Measurements from ENCODE around the gene PAGR1.

The PAGR1 gene

DNA sequence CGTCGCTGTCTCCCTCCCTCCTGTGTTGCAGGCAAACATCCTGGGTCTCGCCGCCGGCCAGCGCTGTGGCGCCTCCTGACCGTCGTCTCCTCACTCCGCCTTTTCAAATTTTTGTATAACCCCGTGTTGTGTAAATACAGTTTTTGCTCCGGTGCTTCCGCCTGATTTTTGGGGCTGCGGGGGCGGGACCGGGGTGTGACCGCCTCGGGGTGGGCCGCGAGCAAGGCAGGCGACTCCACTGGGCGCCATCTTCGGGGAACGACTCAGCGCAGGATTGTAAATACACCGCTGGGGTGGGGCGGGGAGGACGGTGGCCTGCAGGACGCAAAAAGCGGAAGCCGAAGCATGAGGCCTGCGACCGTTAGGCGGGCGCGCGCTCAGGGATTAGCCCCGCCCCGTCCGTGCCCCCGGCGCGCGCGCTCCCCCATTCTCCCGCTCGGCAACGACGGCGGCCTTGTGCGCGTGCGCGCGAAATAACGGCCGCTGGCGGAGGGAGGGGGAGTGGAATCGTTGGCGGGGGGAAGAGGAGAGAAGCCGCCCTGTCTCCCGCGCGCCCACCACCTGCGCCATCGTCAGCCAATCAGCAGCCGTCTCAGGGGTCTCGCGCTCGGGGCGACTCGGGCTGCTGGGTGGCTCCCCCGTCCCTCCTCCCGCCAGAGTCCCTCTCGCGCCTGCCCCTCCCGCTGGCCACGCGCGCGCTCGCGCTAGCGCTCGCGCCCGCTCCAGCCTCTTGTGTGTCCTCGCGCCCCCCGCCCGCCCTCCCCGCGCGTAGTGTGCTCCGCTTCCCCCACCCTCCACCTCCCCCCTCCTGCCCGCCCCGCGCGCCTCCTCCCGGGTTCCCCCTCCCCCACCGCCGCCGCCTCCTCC is 10.5 kb upstream of the PAGR1 start (continued):
- TF ChIP-seq, protein P1, sequence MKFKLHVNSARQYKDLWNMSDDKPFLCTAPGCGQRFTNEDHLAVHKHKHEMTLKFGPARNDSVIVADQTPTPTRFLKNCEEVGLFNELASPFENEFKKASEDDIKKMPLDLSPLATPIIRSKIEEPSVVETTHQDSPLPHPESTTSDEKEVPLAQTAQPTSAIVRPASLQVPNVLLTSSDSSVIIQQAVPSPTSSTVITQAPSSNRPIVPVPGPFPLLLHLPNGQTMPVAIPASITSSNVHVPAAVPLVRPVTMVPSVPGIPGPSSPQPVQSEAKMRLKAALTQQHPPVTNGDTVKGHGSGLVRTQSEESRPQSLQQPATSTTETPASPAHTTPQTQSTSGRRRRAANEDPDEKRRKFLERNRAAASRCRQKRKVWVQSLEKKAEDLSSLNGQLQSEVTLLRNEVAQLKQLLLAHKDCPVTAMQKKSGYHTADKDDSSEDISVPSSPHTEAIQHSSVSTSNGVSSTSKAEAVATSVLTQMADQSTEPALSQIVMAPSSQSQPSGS (tag by site-specific recombination; IDR thresholded peaks at IDR 0.05; ENCODE audit: low read depth): no peak
- TF ChIP-seq ZNF133 (tag by site-specific recombination; IDR thresholded peaks at IDR 0.05): no peak
- no peak for TF ChIP-seq ZSCAN16 (tag by site-specific recombination; IDR thresholded peaks at IDR 0.05)
- peak; percentile 96 for TF ChIP-seq ZBTB8A (tag by site-specific recombination; IDR thresholded peaks at IDR 0.05)
- peak; percentile 100 for TF ChIP-seq ZNF335 (tag by site-specific recombination; conservative IDR thresholded peaks at IDR 0.05)
- TF ChIP-seq FEZF1 (tag by site-specific recombination; IDR thresholded peaks at IDR 0.05): peak; percentile 26; the same call in 1 of the 2 replicates
- TF ChIP-seq GFI1B (tag by site-specific recombination; IDR thresholded peaks at IDR 0.05): peak; percentile 8
- TF ChIP-seq BCL11A (tag by site-specific recombination; IDR thresholded peaks at IDR 0.05; ENCODE audit: low read depth): no peak
- TF ChIP-seq ZNF624 (tag by site-specific recombination; IDR thresholded peaks at IDR 0.05): no peak
- no peak for TF ChIP-seq ZNF621 (tag by site-specific recombination; IDR thresholded peaks at IDR 0.05)
- TF ChIP-seq, protein P2, sequence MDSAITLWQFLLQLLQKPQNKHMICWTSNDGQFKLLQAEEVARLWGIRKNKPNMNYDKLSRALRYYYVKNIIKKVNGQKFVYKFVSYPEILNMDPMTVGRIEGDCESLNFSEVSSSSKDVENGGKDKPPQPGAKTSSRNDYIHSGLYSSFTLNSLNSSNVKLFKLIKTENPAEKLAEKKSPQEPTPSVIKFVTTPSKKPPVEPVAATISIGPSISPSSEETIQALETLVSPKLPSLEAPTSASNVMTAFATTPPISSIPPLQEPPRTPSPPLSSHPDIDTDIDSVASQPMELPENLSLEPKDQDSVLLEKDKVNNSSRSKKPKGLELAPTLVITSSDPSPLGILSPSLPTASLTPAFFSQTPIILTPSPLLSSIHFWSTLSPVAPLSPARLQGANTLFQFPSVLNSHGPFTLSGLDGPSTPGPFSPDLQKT (IDR thresholded peaks at IDR 0.05; ENCODE audit: borderline replicate concordance, low read depth, low read length): no peak
- TF ChIP-seq ZNF146 (tag by site-specific recombination; IDR thresholded peaks at IDR 0.05): peak; percentile 69; the same call in 1 of the 2 replicates
- TF ChIP-seq, protein P3, sequence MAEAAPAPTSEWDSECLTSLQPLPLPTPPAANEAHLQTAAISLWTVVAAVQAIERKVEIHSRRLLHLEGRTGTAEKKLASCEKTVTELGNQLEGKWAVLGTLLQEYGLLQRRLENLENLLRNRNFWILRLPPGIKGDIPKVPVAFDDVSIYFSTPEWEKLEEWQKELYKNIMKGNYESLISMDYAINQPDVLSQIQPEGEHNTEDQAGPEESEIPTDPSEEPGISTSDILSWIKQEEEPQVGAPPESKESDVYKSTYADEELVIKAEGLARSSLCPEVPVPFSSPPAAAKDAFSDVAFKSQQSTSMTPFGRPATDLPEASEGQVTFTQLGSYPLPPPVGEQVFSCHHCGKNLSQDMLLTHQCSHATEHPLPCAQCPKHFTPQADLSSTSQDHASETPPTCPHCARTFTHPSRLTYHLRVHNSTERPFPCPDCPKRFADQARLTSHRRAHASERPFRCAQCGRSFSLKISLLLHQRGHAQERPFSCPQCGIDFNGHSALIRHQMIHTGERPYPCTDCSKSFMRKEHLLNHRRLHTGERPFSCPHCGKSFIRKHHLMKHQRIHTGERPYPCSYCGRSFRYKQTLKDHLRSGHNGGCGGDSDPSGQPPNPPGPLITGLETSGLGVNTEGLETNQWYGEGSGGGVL (tag by site-specific recombination; IDR thresholded peaks at IDR 0.05): no peak
- TF ChIP-seq, protein P4, sequence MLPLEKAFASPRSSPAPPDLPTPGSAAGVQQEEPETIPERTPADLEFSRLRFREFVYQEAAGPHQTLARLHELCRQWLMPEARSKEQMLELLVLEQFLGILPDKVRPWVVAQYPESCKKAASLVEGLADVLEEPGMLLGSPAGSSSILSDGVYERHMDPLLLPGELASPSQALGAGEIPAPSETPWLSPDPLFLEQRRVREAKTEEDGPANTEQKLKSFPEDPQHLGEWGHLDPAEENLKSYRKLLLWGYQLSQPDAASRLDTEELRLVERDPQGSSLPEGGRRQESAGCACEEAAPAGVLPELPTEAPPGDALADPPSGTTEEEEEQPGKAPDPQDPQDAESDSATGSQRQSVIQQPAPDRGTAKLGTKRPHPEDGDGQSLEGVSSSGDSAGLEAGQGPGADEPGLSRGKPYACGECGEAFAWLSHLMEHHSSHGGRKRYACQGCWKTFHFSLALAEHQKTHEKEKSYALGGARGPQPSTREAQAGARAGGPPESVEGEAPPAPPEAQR (tag by site-specific recombination; IDR thresholded peaks at IDR 0.05): peak; percentile 85; the same call in 1 of the 2 replicates
- no peak for TF ChIP-seq ZNF48 (tag by site-specific recombination; IDR thresholded peaks at IDR 0.05)
- peak; percentile 94 for TF ChIP-seq ZNF324 (tag by site-specific recombination; IDR thresholded peaks at IDR 0.05)
- no peak for TF ChIP-seq TRIM28 (IDR thresholded peaks at IDR 0.05; ENCODE audit: borderline replicate concordance, low read length)
- TF ChIP-seq, protein P5, sequence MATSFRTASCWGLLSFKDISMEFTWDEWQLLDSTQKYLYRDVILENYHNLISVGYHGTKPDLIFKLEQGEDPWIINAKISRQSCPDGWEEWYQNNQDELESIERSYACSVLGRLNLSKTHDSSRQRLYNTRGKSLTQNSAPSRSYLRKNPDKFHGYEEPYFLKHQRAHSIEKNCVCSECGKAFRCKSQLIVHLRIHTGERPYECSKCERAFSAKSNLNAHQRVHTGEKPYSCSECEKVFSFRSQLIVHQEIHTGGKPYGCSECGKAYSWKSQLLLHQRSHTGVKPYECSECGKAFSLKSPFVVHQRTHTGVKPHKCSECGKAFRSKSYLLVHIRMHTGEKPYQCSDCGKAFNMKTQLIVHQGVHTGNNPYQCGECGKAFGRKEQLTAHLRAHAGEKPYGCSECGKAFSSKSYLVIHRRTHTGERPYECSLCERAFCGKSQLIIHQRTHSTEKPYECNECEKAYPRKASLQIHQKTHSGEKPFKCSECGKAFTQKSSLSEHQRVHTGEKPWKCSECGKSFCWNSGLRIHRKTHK (tag by site-specific recombination; IDR thresholded peaks at IDR 0.05): no peak
- TF ChIP-seq RBAK (tag by site-specific recombination; IDR thresholded peaks at IDR 0.05): no peak
- no peak for TF ChIP-seq ZNF747 (tag by site-specific recombination; IDR thresholded peaks at IDR 0.05)
- no peak for TF ChIP-seq PRDM1 (tag by site-specific recombination; IDR thresholded peaks at IDR 0.05)
- no peak for TF ChIP-seq ZNF670 (tag by site-specific recombination; IDR thresholded peaks at IDR 0.05; ENCODE audit: low read depth)
- TF ChIP-seq ZNF837 (tag by site-specific recombination; IDR thresholded peaks at IDR 0.05): peak; percentile 82; the same call in 1 of the 2 replicates
- TF ChIP-seq ZNF791 (tag by site-specific recombination; IDR thresholded peaks at IDR 0.05): no peak
- TF ChIP-seq ZNF214 (tag by site-specific recombination; IDR thresholded peaks at IDR 0.05; ENCODE audit: borderline replicate concordance): no peak
- TF ChIP-seq ZNF501 (tag by site-specific recombination; IDR thresholded peaks at IDR 0.05): no peak
- TF ChIP-seq ZNF623 (tag by site-specific recombination; IDR thresholded peaks at IDR 0.05): peak; percentile 7; the same call in 1 of the 2 replicates
- peak; percentile 69 for TF ChIP-seq EGR2 (tag by site-specific recombination; IDR thresholded peaks at IDR 0.05; ENCODE audit: low read depth)
- TF ChIP-seq KLF8 (tag by site-specific recombination; IDR thresholded peaks at IDR 0.05): peak; percentile 100
- TF ChIP-seq, protein P6, sequence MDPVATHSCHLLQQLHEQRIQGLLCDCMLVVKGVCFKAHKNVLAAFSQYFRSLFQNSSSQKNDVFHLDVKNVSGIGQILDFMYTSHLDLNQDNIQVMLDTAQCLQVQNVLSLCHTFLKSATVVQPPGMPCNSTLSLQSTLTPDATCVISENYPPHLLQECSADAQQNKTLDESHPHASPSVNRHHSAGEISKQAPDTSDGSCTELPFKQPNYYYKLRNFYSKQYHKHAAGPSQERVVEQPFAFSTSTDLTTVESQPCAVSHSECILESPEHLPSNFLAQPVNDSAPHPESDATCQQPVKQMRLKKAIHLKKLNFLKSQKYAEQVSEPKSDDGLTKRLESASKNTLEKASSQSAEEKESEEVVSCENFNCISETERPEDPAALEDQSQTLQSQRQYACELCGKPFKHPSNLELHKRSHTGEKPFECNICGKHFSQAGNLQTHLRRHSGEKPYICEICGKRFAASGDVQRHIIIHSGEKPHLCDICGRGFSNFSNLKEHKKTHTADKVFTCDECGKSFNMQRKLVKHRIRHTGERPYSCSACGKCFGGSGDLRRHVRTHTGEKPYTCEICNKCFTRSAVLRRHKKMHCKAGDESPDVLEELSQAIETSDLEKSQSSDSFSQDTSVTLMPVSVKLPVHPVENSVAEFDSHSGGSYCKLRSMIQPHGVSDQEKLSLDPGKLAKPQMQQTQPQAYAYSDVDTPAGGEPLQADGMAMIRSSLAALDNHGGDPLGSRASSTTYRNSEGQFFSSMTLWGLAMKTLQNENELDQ (tag by site-specific recombination; IDR thresholded peaks at IDR 0.05; ENCODE audit: low read depth): no peak
- TF ChIP-seq ZBTB20 (tag by site-specific recombination; IDR thresholded peaks at IDR 0.05): peak; percentile 92
